Fibroblast of skin of left biceps (primary cell): Measurements from ENCODE around the gene ZFPM1.
"Not testable (repeated sequence)": the region's sequence is repeated elsewhere in the genome, so short reads cannot be mapped to it uniquely, and the experiment has no call there.

Experiments used
- DNase-seq, 2 experiments: peaks; one replicate each; pipeline ENCODE4 v3.0.0-alpha.2; 2013; ENCODE audit warnings: low read depth in 2 of 2

The ZFPM1 gene

DNA sequence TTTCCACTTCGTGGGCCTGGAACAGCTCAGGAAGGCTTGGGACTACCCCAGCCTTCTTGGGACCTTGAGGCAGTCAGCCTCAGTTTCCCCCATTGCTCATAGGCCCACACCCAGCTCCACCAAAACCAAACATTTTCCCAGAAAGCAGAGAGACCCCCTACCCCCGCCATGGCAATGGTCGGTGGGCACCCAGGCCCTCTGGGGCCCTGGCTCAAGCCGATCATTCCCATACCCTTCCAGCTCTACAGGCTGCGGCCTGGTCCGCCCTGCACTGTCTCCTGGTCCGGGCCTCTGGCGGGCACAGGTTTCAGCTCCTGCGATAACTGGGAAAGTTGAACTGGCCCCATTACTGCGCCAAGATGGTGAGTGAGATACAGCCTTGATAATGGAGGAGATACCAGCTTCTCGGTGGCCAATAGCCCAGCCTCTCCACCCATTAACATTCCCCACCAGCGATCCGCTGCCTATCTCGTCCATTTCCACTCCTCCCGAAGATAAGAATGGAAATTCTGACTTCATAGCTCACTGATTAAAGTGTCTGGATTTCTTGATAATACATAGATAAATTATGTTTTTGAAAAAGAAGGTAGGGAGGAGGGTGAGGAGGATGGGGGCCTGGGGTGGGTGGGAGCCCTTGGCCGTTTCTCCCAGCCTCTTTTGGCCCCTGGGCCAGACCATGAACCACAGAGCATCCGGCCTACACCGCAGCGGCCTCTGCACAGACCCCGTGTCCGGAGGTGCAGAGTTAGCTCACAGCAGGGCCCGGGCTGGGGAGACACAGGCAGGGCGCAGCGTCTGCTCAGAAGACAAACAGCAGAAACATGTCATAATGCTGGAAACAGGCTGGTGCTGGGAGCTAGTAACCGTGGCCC, 11.6 kb downstream of the ZFPM1 start:
- no peak for DNase-seq

DNA sequence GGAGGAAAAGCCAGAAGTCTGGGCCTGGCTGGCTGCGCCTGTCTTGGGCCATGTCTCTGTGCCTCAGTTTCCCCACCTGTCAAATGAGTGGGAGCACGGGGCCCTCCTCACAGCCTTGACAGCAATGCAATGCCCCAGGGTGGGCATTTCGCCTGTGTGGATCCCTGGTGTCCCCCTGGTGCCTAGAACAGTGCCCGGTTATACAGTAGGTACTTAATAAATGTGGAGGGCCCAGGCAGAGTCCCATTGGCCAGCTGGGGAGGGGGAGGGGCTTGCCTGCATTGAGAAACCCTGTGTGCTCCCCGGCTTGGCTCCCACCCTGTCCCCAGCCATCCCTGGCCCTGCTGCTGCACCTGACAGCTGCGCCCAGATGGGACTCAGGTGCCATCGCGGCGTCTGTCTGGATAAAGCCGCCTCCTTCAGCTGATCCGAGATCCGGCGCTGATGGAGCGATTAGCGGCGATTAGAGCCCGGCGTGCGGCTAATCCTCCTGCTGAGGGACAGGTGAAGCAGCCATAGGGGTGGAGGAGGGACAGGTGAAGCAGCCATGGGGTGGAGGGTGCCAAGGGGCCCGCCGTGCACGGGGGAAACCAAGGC, 12.4 kb downstream of the ZFPM1 start:
- DNase-seq: no peak

DNA sequence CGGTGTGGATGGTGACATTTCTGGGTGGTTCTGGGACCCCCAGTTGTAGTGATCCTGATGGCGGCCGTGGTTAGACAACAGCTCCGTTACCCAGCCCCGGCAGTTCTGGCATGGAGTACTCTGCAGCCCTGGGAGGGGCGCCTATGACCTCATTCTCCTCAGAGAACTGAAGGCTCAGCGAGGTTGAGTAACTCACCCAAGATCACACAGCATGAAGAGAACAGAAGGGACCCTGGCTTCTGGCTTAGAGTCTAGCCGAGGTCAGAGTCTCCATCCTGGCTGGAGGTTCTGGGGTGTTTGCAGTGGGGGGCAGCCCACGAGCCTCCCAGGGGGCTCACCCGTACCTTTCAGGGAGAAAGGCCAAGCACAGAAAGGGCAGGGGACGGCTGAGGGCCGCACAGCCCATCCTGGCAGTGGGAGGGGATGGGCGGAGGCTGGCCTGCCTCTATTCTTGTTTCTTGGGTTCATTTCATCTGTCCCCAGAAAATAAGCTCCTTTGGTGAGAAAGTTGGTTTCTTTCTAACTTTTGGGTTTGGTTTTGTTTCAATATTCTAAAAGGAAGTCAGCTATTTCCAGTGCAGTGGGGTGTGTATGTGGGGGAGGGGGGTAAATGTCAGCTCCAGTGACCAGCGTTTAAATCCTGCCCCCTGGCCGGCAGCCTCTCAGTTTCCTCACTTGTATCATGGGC, 13.2 kb downstream of the ZFPM1 start:
- no peak for DNase-seq

DNA sequence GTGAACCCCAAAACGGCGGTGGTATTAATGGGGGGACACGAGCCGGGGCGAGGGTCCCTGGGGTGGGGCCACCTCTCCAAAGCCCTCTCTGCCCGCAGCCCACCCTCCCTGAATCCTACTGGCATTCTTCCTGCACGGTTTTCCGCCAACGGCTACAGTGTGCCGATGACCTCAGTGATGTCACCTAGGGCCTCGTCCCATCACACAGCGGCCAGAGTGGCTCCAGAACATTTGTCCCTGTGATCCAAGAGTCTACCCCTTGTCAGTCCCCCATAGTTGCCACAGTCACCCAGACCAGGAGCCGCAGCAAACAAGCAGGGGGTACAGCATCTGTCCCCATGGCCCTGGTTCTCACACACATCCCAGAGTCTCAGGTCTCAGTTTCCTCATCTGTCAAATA, 13.9 kb downstream of the ZFPM1 start:
- DNase-seq: no peak

DNA sequence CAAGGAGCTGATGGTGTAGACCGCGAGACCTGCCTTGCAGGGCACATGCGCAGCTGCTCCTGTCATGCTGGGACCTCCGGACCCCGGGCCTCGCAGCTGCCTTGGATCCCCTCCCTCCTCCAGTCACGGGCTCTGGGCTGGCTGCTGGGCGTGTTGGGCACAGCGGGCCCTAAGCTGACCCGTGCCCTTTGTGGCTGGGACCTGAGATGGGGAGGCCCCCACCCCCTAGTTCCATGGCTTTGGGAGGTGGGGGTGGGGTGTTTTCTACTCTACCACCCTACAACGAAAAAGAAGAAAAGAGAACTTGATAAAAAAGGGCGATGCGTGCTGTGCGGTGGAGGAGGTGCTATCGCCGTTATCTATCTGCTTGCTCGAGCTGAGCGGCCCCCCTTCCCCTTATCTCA, 14.5 kb downstream of the ZFPM1 start:
- no peak for DNase-seq

DNA sequence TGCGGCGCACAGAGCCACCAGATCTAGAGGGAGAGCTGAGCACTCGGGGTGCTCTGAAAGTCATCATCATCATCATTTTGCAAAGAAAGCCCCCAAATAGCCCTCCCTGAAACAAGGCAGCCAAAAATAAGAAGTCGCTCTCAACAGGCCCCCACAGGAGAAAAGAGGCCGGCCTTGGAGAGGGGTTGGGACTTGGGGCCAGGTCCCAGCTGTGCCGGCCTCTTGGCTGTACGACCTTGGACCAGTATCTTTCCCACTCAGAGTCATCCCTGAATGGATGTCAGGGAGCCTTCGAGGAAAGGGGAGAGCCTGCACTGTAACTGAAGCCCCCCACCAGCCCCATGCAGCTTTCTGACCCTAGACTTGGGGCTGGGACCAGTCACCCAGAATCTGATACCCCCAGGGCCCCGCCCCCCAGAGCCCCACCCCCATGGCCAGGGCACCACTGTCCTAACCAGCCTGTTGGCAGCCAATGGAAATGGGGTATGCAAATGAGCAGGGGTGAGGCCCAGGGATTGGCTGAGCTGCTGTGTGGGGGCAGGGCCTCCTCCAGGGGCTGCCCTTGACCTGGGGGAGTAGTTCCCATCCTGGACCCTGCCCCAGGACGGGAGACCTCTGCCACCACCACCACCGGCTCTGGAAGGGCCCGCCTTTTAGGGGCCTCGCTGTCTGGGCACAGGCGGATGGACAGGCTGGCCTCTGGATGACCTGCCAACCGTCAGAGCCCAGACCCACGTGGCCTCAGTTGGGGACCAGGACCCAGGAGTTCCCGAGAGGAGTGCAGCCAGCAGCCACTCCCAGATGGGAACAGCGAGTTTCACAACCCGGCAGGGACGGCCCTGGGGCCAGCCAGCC, 15.4 kb downstream of the ZFPM1 start:
- DNase-seq: no peak

DNA sequence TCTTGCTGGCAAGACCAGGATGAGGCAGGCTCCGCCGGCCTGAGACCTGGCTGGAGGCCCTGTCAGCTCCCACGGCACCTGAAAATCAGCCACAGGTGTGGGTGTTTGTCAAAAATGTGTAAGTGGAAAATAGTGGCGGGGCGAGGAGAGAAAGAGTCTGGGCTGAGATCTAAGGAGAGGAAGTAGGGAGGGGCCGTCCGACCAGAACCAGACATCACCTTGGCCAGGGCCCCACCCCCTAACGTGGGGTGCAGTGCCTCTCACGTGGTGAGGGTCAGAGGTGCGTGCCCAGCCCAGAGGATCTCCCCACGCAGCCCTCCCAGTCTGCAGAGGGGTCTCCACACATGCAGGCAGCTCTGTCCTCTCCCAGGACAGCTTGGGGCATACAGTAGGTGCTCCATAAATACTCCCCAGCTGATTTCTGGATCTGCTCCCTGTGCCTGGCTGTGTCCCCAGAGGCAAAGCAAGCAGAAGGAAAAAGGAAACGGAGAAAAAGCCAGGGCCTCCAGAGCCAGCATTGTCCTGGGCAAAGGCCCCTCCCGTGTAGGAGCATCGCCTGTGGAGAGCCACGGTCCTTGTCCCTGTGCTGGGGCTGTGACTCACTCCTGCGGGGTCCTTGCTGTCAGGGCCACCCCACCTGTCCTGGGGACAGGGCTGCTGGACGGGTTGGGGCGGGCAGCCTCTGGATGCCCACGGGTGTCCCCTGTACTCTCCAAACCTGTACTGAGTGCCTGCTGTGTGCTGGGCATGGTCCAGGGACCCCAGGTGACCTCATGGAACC, 16.7 kb downstream of the ZFPM1 start:
- no peak for DNase-seq

DNA sequence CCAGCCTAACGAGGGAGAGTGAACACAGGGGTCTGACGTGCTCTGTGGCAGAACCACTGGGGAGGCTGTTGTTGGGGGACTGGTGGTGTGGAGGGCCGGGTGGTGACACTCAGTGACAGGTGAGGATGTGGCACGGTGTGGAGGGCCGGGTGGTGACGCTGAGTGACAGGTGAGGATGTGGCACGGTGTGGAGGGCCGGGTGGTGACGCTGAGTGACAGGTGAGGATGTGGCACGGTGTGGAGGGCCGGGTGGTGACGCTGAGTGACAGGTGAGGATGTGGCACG, 17.3 kb downstream of the ZFPM1 start:
- DNase-seq: not testable (repeated sequence)

DNA sequence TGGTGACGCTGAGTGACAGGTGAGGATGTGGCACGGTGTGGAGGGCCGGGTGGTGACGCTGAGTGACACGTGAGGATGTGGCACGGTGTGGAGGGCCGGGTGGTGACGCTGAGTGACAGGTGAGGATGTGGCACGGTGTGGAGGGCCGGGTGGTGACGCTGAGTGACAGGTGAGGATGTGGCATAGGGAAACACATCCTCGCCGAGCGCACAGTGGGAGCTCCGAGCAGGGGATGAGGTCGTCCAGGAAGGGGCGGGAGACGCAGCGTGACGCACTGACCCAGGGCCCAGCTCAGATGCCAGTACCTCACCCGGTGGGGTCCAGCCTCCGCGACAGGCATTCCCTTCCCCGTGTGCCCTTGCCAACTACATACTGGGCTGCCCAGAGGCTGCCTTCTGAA, 17.6 kb downstream of the ZFPM1 start:
- DNase-seq: not testable (repeated sequence)

DNA sequence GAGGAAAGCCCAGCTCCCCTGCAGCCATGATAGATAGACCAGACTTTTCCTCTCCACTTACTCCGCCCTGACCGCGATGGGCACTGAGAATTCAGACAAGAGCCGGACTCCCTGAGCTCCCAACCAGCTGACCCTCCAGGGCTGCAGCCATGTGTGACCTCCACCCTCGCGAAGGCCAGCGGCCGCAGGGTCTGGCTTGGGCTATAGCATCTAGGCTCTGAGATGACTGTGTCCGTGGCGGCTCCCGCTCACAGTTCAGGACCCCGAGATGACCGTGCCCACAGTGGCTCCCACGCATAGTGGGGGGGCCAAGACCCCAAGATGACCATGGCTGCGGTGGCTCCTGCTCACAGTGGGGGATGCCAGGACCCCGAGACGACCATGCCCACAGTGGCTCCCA, 18.0 kb downstream of the ZFPM1 start:
- DNase-seq: no peak

DNA sequence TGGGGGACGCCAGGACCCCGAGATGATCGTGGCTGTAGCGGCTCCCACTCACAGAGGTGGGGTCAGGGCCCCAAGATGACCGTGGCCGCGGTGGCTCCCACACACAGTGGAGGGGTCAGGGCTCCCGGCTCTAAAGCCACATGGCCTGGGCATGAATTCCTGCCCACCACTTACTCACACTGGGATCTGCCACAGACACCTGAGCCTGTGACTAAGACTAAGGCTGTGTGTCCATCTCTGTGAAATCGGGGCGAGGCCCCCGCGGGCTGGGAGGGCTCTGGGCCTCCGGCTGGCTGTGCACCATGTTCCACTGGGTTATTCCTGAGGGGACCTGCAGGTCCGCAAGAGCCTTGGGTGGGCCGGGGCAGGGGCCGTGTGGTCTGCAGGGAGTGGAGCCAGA, 18.5 kb downstream of the ZFPM1 start:
- no peak for DNase-seq

DNA sequence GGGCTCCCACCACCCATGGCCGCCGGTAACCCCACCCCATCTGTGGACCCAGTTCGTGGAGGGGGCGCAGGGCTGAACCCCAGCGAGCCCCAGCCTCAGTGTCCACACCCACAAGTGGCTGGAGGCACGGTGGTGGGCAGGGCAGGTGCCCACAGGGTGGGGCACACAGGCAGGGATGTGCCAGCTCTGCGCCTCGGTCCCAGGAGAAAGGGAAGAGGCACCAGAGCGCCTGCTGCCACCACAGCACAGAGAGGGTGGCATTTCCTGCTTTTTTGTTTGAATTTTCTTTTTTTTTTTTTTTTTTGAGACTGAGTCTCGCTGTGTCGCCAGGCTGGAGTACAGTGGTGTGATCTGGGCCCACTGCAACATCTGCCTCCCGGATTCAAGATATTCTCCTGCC, 19.0 kb downstream of the ZFPM1 start:
- no peak for DNase-seq

DNA sequence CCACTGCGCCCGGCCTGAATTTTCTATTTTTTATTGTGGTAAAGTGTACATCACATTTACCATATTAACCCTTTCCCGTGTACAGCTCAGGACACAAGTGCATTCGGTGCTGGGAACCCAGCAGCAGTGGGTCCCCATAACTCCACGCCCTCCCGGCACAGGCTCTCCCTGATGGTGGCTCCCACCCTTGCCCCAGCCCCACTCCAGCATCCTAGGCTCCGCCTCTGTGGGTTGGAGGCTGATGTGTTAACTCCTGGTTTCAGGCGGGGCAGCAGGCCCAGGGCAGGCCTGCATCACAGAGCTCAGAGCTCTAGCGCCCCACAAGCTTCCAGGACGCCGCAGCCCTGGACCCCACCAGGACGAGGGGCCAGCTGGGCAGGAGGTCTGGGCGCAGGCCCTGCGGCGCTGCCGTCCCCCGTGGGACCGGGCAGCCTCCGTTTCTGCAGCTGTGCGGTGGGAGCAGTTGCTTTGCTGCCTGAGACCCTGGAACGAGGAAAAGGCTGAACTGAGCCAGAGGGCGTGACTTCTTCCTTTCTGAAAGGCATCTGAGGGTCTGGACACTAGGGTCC, 19.6 kb downstream of the ZFPM1 start:
- DNase-seq: no peak

DNA sequence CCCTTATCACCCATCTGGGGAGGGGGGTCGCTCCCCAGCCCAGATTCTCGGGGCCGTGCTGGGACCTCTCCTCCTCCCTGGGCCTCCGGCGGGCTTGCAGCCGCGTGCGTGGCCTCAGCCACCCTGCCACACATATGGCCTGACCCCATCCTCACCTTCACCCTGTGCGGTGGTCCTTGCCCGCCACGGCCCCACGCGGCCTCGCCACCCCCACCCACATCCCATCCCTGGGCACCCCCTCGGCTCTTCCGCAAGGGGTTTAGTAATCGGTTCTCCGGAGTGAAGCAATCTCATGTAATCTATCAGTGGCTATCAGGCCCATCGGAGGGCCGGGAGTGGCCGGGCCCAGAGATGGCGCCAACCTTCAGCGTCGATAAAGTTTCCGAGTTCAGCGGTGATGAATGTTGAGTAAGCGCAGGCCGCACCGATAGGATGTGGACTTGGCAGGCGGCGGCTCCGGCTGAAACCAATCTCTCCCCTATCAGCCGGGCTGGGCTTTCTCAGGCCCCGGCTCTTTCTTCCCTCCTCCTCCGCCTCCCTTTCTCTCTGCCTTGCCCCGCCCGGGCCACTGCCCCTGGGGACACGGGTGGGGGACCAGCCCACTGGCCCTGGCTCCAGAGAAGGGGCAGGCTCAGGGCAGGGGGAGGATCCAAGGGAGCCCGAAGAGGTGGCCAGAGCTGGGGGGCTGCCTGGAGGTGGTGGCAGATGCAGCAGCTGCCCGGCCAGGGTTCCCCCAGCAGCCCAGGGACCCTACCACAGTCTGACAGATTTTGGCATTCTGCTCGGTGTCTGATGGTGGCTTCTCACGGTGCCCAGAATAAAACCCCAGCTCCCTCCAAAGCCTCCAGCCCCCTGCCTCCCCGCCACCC, 20.8 kb downstream of the ZFPM1 start:
- DNase-seq: no peak

DNA sequence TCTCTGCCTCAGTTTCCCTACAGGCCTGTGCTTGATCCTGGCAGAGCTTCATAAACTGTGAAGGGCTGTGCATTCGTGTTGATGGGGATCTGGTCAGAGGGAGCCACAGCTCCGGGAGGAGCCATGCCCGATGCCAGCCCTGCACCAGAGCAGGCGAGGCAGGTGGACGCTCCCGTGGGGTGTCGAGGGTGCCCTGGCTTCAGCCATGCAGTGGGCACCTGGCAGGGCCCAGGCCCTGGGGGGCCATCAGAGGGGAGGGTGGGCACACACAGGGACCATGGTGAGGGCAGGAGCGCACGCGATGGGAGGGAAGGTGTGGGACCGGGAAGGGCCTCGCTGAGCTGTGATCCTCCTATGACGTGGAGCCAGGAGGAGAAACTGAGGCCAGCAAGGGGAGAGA, 22.0 kb downstream of the ZFPM1 start:
- DNase-seq: no peak

DNA sequence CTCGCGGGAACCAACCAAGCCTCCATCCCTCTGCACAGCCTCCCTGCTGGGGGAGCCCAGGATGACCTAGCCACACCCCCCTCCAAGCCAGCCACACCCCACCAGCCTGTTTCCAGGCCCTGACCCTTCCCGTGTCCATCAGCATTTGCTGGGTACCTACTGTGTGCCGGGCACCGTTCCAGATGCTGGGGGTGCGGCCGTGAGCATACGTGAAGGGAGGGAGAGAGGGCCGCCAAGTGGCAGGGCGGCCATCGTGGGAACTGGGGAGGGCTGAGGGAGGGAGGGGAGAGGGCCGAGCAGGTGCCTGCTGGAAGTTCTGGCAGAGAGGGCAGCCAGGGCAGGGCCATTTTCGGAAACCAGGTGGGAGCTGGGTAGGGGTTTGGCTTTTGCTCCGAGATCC, 23.1 kb downstream of the ZFPM1 start:
- no peak for DNase-seq

DNA sequence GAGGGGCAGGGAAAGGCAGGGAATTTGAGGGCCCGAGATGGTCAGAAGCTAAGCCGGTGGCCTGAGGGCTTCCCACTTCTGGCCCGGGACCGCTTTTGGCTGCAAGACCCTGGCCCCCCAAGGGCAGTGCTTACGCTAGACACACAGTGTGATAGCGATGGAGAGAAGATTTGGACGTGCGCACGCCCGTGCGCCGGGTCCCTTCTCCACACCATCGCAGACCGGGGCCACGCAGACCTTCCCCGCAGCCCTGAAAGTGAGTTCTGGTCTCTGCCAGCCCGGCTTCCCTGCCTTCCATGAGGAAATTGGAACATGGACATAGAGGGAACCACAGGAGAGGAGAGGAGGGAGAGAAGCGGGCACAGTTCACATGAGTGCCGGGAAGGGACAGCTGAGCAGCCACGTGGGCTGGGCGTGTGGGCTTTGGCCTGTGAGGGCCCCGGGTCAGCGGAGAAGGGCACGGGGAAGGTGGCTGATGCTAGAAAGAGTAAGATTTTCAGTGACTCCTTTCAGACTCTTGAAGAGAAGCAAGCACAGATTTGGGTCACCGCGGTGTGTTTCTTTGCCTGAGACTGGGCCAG, 23.8 kb downstream of the ZFPM1 start:
- no peak for DNase-seq

DNA sequence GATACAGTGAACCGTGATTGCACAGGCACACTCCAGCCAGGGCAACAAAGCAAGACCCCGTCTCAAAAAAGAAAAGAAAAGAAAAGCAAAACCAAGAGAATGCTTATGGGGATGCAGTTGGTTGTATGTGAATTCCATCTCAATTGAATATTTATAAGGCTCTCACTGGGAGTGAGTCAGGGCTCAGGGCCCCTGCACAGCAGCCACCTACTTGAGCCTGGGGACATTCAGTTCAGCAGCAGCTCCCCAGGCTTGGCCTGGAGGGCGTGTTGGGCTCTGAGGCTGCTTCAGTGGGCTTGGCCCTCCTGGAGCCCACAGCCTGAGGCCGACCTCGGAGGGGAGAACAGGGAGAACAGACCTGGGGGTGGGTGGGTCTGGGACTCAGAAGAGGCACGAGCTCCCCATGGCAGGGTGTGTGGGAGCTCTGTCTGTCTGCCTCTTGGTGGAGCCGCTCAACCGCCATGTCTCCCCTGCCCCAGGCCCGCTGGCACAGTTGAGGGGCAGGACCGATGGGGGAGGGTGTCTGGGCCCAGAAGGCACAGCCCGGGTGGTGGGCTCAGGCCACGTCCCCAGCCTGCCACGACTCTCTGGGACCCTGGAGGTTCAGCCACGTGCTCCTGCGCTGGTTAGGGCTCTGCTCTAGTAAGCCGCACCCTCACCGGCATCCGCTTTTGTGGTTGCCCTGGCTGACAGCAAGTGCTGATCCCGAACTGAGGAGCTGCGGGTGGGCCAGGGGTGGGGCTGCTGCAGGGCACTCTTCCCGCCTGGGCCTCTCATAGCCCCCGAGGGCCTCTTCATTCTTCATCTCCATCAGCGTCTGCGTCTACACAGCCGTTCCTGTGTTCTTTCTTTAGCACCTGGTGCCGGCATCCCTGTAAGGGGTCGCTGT, 24.8 kb downstream of the ZFPM1 start:
- no peak for DNase-seq
